H1 (cell line): ENCODE data around the gene FAM170A. TPM values are rescaled to one million over a fixed set of nuclear protein-coding genes. Genes with fewer than 3 reads are reported as not detected.

Experiments used
- CTCF ChIA-PET: fragments of 300-600 bp; sonication (Branson Sonifier 250); formaldehyde crosslinking; loops from one replicate; lab custom pipeline; 2021; ENCODE audit not compliant: partially characterized antibody; lab: Charles Lee
- POLR2A ChIA-PET: fragments of 300-600 bp; sonication (Branson Sonifier 250); formaldehyde crosslinking; loops from one replicate; lab custom pipeline; 2021; ENCODE audit warnings: inconsistent platforms; ENCODE audit not compliant: partially characterized antibody; lab: Charles Lee
- DNase-seq, 2 experiments: peaks; one replicate each; pipeline versions ENCODE4 v3.0.0 to v3.0.0-alpha.2; 2010 to 2022; ENCODE audit warnings: low spot score in 2 of 2, low read depth in 1 of 2, mixed read lengths in 1 of 2
- FAIRE-seq: peaks from 2 replicates; lab custom pipeline; 2011; peaks lifted over from hg19 to GRCh38; lab: Jason Lieb, UNC
- H2AFZ ChIP-seq: 2 replicates; pipeline ENCODE4 v1.8.1; 2012; ENCODE audit warnings: low read length, inconsistent platforms
- H2AK5ac ChIP-seq: 2 replicates; pipeline ENCODE4 v1.6.1; 2013; ENCODE audit warnings: low read depth, low read length
- H2BK120ac ChIP-seq: replicated peaks from 2 replicates; pipeline ENCODE3; 2013; ENCODE audit warnings: low read depth, low read length, inconsistent platforms
- H2BK12ac ChIP-seq: 2 replicates; pipeline ENCODE4 v1.6.1; 2013; ENCODE audit warnings: low read depth, low read length
- H2BK15ac ChIP-seq: 2 replicates; pipeline ENCODE4 v1.6.1; 2013; ENCODE audit warnings: low read length
- H2BK20ac ChIP-seq: 2 replicates; pipeline ENCODE4 v1.6.1; 2013; ENCODE audit warnings: low read length
- H2BK5ac ChIP-seq: 2 replicates; pipeline ENCODE4 v1.6.1; 2013; ENCODE audit warnings: low read depth, low read length
- H3K14ac ChIP-seq: 2 replicates; pipeline ENCODE4 v1.6.1; 2013; ENCODE audit warnings: inconsistent platforms; ENCODE audit not compliant: insufficient read length
- H3K18ac ChIP-seq: 2 replicates; pipeline ENCODE4 v1.6.1; 2013; ENCODE audit warnings: low read length; ENCODE audit errors: extremely low read depth
- H3K23ac ChIP-seq: 2 replicates; pipeline ENCODE4 v1.6.1; 2013; ENCODE audit warnings: inconsistent platforms; ENCODE audit not compliant: insufficient read length
- H3K23me2 ChIP-seq: 2 replicates; pipeline ENCODE4 v1.6.1; 2013; ENCODE audit warnings: low read depth, low read length
- H3K27ac ChIP-seq: 2 replicates; pipeline ENCODE4 v1.6.1; 2011; ENCODE audit warnings: low read depth, low read length, inconsistent platforms
- H3K27me3 ChIP-seq, 4 experiments: replicated peaks in 1 of 4; 1 replicate in 1 of 4; 2 replicates in 3 of 4; pipeline versions ENCODE4 v1.6.1 to v1.8.1; 2011 to 2013; ENCODE audit warnings: low read length in 3 of 4, mild to moderate bottlenecking in 3 of 4, inconsistent platforms in 2 of 4, mixed read lengths in 2 of 4, moderate library complexity in 1 of 4; ENCODE audit not compliant: control insufficient read depth in 3 of 4, insufficient read depth in 3 of 4; ENCODE audit errors: extremely low read depth in 1 of 4
- H3K36me3 ChIP-seq, 4 experiments: 2 replicates each; pipeline versions ENCODE4 v1.6.1 to v1.8.1; 2011 to 2013; ENCODE audit warnings: mild to moderate bottlenecking in 4 of 4, low read length in 3 of 4, moderate library complexity in 2 of 4, control low read depth in 1 of 4, inconsistent platforms in 1 of 4; ENCODE audit not compliant: insufficient read depth in 4 of 4, control insufficient read depth in 2 of 4
- H3K4ac ChIP-seq: replicated peaks from 2 replicates; pipeline ENCODE3; 2013; ENCODE audit warnings: low read length, low read depth, mixed read lengths, inconsistent platforms; ENCODE audit not compliant: insufficient read length
- H3K4me1 ChIP-seq, 4 experiments: replicated peaks in 1 of 4; 1 replicate in 1 of 4; 2 replicates in 3 of 4; pipeline versions ENCODE4 v1.6.1 to v1.8.1; 2011 to 2013; ENCODE audit warnings: low read length in 3 of 4, inconsistent platforms in 2 of 4, mixed read lengths in 1 of 4; ENCODE audit not compliant: insufficient read depth in 4 of 4, control insufficient read depth in 3 of 4
- H3K4me2 ChIP-seq, 2 experiments: 2 replicates each; pipeline versions ENCODE4 v1.6.1 to v1.8.1; 2011 to 2013; ENCODE audit warnings: low read depth in 2 of 2, low read length in 2 of 2, control low read depth in 1 of 2, inconsistent platforms in 1 of 2, mild to moderate bottlenecking in 1 of 2; ENCODE audit not compliant: insufficient read depth in 1 of 2
- H3K4me3 ChIP-seq, 4 experiments: fragments of 200-600, 300-600 bp in 1 of 4; sonication (generic), shearing (Covaris generic), sonication (Bioruptor Twin) in 1 of 4; 2 replicates each; pipeline versions ENCODE4 v1.5.1 to v1.8.1; 2011 to 2016; ENCODE audit warnings: low read length in 4 of 4, low read depth in 3 of 4, control low read depth in 2 of 4, inconsistent platforms in 2 of 4, mild to moderate bottlenecking in 2 of 4, mixed read lengths in 1 of 4, moderate library complexity in 1 of 4; ENCODE audit not compliant: insufficient read depth in 2 of 4; ENCODE audit errors: extremely low read depth in 1 of 4
- H3K56ac ChIP-seq: replicated peaks from 2 replicates; pipeline ENCODE3; 2013; ENCODE audit warnings: low read depth, mild to moderate bottlenecking, mixed read lengths, low read length, inconsistent platforms; ENCODE audit not compliant: insufficient read length
- H3K79me1 ChIP-seq: 2 replicates; pipeline ENCODE4 v1.6.1; 2013; ENCODE audit warnings: low read depth, low read length, control low read depth
- H3K79me2 ChIP-seq, 2 experiments: 2 replicates each; pipeline versions ENCODE4 v1.6.1 to v1.8.1; 2012 to 2013; ENCODE audit warnings: low read length in 2 of 2, mild to moderate bottlenecking in 2 of 2, inconsistent platforms in 1 of 2; ENCODE audit not compliant: insufficient read depth in 2 of 2, control insufficient read depth in 1 of 2
- H3K9ac ChIP-seq, 4 experiments: replicated peaks in 1 of 4; 1 replicate in 1 of 4; 2 replicates in 3 of 4; pipeline versions ENCODE4 v1.6.1 to v1.8.1; 2011 to 2013; ENCODE audit warnings: low read depth in 3 of 4, low read length in 3 of 4, control low read depth in 2 of 4, mild to moderate bottlenecking in 2 of 4, moderate library complexity in 2 of 4, inconsistent platforms in 1 of 4; ENCODE audit errors: extremely low read depth in 1 of 4
- H3K9me3 ChIP-seq, 2 experiments: 2 replicates each; pipeline versions ENCODE4 v1.6.1 to v1.8.1; 2012 to 2013; ENCODE audit warnings: mild to moderate bottlenecking in 2 of 2, moderate library complexity in 2 of 2, control low read depth in 1 of 2, inconsistent platforms in 1 of 2, low read depth in 1 of 2, low read length in 1 of 2, mixed read lengths in 1 of 2; ENCODE audit not compliant: insufficient read depth in 2 of 2
- H4K20me1 ChIP-seq, 2 experiments: replicated peaks in 1 of 2; 2 replicates each; pipeline versions ENCODE3 to v1.8.1; 2011 to 2013; ENCODE audit warnings: inconsistent platforms in 2 of 2, low read length in 2 of 2, mild to moderate bottlenecking in 1 of 2; ENCODE audit not compliant: insufficient read depth in 2 of 2, control insufficient read depth in 1 of 2
- H4K5ac ChIP-seq: 2 replicates; pipeline ENCODE4 v1.6.1; 2013; ENCODE audit warnings: low read length, low read depth, mixed read lengths, inconsistent platforms; ENCODE audit not compliant: insufficient read length
- H4K8ac ChIP-seq: 2 replicates; pipeline ENCODE4 v1.8.0; 2013; ENCODE audit warnings: mild to moderate bottlenecking, moderate library complexity, low read length, inconsistent platforms; ENCODE audit not compliant: insufficient read depth; ENCODE audit errors: extremely low read depth
- H4K91ac ChIP-seq: replicated peaks from 2 replicates; pipeline ENCODE3; 2013; ENCODE audit warnings: low read length, mixed read lengths, inconsistent platforms; ENCODE audit not compliant: insufficient read length
- BRCA1 ChIP-seq: IDR thresholded peaks from 2 replicates; pipeline ENCODE4 v1.6.1; 2012; ENCODE audit warnings: low read depth, low read length, improper control_type of control experiment
- CBX5 ChIP-seq: fragments of 300-800, 300-1000 bp; sonication (generic); IDR thresholded peaks from 2 replicates; pipeline ENCODE4 v1.7.1; 2016; ENCODE audit warnings: antibody characterized with exemption, low read length, low read depth
- CEBPB ChIP-seq: IDR thresholded peaks from 2 replicates; pipeline ENCODE4 v1.6.1; 2012; ENCODE audit warnings: low read depth, low read length
- CHD2 ChIP-seq: IDR thresholded peaks from 2 replicates; pipeline ENCODE4 v1.6.1; 2012; ENCODE audit warnings: low read length, improper control_type of control experiment
- CTBP2 ChIP-seq: IDR thresholded peaks from 2 replicates; pipeline ENCODE4 v1.7.0; 2011; ENCODE audit warnings: borderline replicate concordance, mild to moderate bottlenecking, moderate library complexity, mixed read lengths, low read length; ENCODE audit not compliant: insufficient read depth, insufficient read length
- GTF2F1 ChIP-seq: IDR thresholded peaks from 2 replicates; pipeline ENCODE4 v1.6.1; 2012; ENCODE audit warnings: low read depth, low read length, improper control_type of control experiment, borderline replicate concordance
- HDAC2 ChIP-seq, 2 experiments: fragments of 300-600 bp in 1 of 2; sonication (generic) in 1 of 2; IDR thresholded peaks; 2 replicates each; pipeline ENCODE4 v1.6.1; 2011 to 2012; ENCODE audit warnings: low read depth in 2 of 2, low read length in 2 of 2, mild to moderate bottlenecking in 2 of 2, moderate library complexity in 2 of 2, borderline replicate concordance in 1 of 2, inconsistent platforms in 1 of 2
- HDAC6 ChIP-seq: IDR thresholded peaks from one replicate; pipeline ENCODE4 v1.7.1; 2012; ENCODE audit warnings: low read depth, mild to moderate bottlenecking, inconsistent platforms, low read length, moderate library complexity
- KDM1A ChIP-seq: fragments of 200-600, 300-600 bp; sonication (generic); IDR thresholded peaks from 2 replicates; pipeline ENCODE4 v1.7.1; 2016; ENCODE audit warnings: mild to moderate bottlenecking, low read length, borderline replicate concordance
- NRF1 ChIP-seq: IDR thresholded peaks from 2 replicates; pipeline ENCODE4 v1.6.1; 2011; ENCODE audit warnings: mild to moderate bottlenecking, low read depth, low read length, improper control_type of control experiment
- POLR2A ChIP-seq, 2 experiments: IDR thresholded peaks; 1 replicate in 1 of 2; 2 replicates in 1 of 2; pipeline ENCODE4 v1.6.1; 2011; ENCODE audit warnings: low read depth in 2 of 2, low read length in 2 of 2, mild to moderate bottlenecking in 2 of 2; ENCODE audit errors: control extremely low read depth in 1 of 2
- POLR2AphosphoS5 ChIP-seq: IDR thresholded peaks from 2 replicates; pipeline ENCODE4 v1.6.1; 2011; ENCODE audit warnings: low read depth, low read length
- RXRA ChIP-seq: IDR thresholded peaks from 2 replicates; pipeline ENCODE4 v1.6.1; 2011; ENCODE audit warnings: low read depth, mild to moderate bottlenecking, low read length, moderate library complexity; ENCODE audit not compliant: insufficient read depth
- SIN3A ChIP-seq, 2 experiments: IDR thresholded peaks in 1 of 2; conservative IDR thresholded peaks in 1 of 2; 2 replicates each; pipeline ENCODE4 v1.6.1; 2011 to 2012; ENCODE audit warnings: low read length in 2 of 2, improper control_type of control experiment in 1 of 2, low read depth in 1 of 2, mild to moderate bottlenecking in 1 of 2
- SRF ChIP-seq: IDR thresholded peaks from 2 replicates; pipeline ENCODE4 v1.6.1; 2011; ENCODE audit warnings: mild to moderate bottlenecking, low read depth, low read length, moderate library complexity
- TAF1 ChIP-seq: IDR thresholded peaks from 2 replicates; pipeline ENCODE4 v1.6.1; 2011; ENCODE audit warnings: mild to moderate bottlenecking, low read depth, low read length
- TCF12 ChIP-seq: IDR thresholded peaks from 2 replicates; pipeline ENCODE4 v1.6.1; 2011; ENCODE audit warnings: low read depth, mild to moderate bottlenecking, low read length
- polyA plus RNA-seq, 7 experiments: library from polyadenylated mRNA; depleted of rRNA in 3 of 7; stranded (reverse) in 5 of 7; unstranded in 2 of 7; fragments of >200 nt in 5 of 7; fragments of 200-250 nt in 2 of 7; gene quantifications; 1 replicate in 5 of 7; 2 replicates in 1 of 7; 4 replicates in 1 of 7; pipeline versions ENCODE4 v1.2.1 to v1.2.3, GENCODE V29; 2011 to 2013; ENCODE audit warnings: missing spikeins in 2 of 7, mixed read lengths in 2 of 7
- total RNA-seq: library from RNA; stranded (reverse); fragmentation: NEBNext Ultra II Directional; extraction: Animal tissue kit (Norgen Biotek cat#: 25700); gene quantifications from 2 replicates; pipeline ENCODE4 v1.2.1, GENCODE V29; 2021

Gene FAM170A
- total and polyA plus RNA-seq, 2 of the 8 experiments (the other 6 are each of a cell fraction or from before 2014, with no cell fraction given) = not detected

DNA sequence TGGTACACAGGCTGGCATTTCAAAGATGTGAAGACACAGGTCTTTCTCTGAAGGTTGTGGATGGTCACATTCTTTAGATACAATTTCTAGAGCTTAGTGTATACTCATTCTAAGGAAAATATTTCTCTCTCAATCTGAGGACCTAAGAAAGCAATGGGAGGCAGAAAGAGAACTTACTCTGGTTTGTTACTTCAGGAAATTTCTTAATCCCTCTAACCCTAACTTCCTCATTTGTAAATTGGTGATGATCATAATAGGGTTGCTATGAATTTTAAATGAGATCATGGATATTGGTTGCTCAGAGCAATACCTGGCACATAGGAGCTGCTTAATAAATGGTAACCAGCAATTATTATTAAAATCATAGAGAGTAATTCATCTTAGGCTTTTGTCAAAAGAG, 22.1 kb downstream of the FAM170A start:
- no peak overlapping the region for H3K56ac ChIP-seq
- H4K8ac ChIP-seq = no peak overlapping the region
- H2AFZ ChIP-seq = no peak overlapping the region
- H2BK20ac ChIP-seq = no peak overlapping the region
- H2BK5ac ChIP-seq = no peak overlapping the region
- no peak overlapping the region for H2BK15ac ChIP-seq
- ChIA-PET CTCF (interaction anchor here (1.3 kb wide), 1 partner anchor 25 kb away, joined by 3 read pairs; no protein-coding TSS in a partner anchor), POLR2A (no interaction called here)
- no peak overlapping the region for H2BK120ac ChIP-seq
- no peaks in the 10 kb centered on the region for H3K79me2 ChIP-seq
- H3K4ac ChIP-seq = no peak overlapping the region
- H3K4me2 ChIP-seq = no peak overlapping the region
- no peaks in the 10 kb centered on the region for H3K4me1 ChIP-seq
- no peaks in the 10 kb centered on the region for H3K27me3 ChIP-seq
- no peak overlapping the region for H4K91ac ChIP-seq
- no peak overlapping the region for H3K18ac ChIP-seq
- H3K23ac ChIP-seq = no peak overlapping the region
- no peak overlapping the region for H2BK12ac ChIP-seq
- H3K9ac ChIP-seq = no peak overlapping the region
- H4K20me1 ChIP-seq = no peaks in the 10 kb centered on the region
- FAIRE-seq (no peak), DNase-seq (no peak)
- no peaks in the 10 kb centered on the region for H3K9me3 ChIP-seq
- H3K36me3 ChIP-seq = no peaks in the 10 kb centered on the region
- no peak overlapping the region for H3K27ac ChIP-seq
- H3K4me3 ChIP-seq = no peak overlapping the region
- no peak overlapping the region for H4K5ac ChIP-seq
- H3K23me2 ChIP-seq = no peaks in the 10 kb centered on the region; the same call in 1 of the 2 replicates
- no peak overlapping the region for H3K14ac ChIP-seq
- no peak overlapping the region for H2AK5ac ChIP-seq
- no peaks in the 10 kb centered on the region for H3K79me1 ChIP-seq
- no peak for TF ChIP-seq POLR2A (IDR thresholded peaks at IDR 0.05; ENCODE audit: control extremely low read depth in 1 of 2, low read depth in 2 of 2, low read length in 2 of 2)
- TF ChIP-seq NRF1 = no peak
- TF ChIP-seq GTF2F1 = no peak
- TF ChIP-seq CBX5 = no peak
- no peak for TF ChIP-seq POLR2AphosphoS5
- TF ChIP-seq RXRA = no peak
- no peak for TF ChIP-seq HDAC6
- no peak for TF ChIP-seq TAF1
- no peak for TF ChIP-seq BRCA1
- no peak for TF ChIP-seq KDM1A
- TF ChIP-seq SRF = no peak
- no peak for TF ChIP-seq SIN3A (conservative IDR thresholded peaks at IDR 0.05 in 1 of 2, IDR thresholded peaks at IDR 0.05 in 1 of 2; ENCODE audit: low read depth in 1 of 2, low read length in 2 of 2)
- no peak for TF ChIP-seq CEBPB
- TF ChIP-seq TCF12 = no peak
- TF ChIP-seq CHD2 = no peak
- TF ChIP-seq CTBP2 = no peak
- TF ChIP-seq HDAC2 (IDR thresholded peaks at IDR 0.05; ENCODE audit: borderline replicate concordance in 1 of 2, low read depth in 2 of 2, low read length in 2 of 2) = no peak
- TF ChIP-seq, all 59 proteins: peak for 0
